ENCODE measurements around the gene LEKR1.
"Not testable (repeated sequence)": the region's sequence is repeated elsewhere in the genome, so short reads cannot be mapped to it uniquely, and the experiment has no call there.

LEKR1 gene

GRCh38 chr3:156964577-156964976 lies 138.4 kb downstream of the LEKR1 start:
- no peak overlapping the region for H3K27ac ChIP-seq
- TF ChIP-seq CTCF (IDR thresholded peaks at IDR 0.05) (no peak), ZFX (IDR thresholded peaks at IDR 0.05; ENCODE audit: borderline replicate concordance) (no peak)

- H3K27ac ChIP-seq, result not testable (repeated sequence)
These were observed 140.2 kb downstream of the LEKR1 start for GRCh38 chr3:156966349-156966748.

GRCh38 chr3:156973954-156974353 lies 147.8 kb downstream of the LEKR1 start:
- TF ChIP-seq ZFX (IDR thresholded peaks at IDR 0.05; ENCODE audit: borderline replicate concordance) (no peak), CTCF (IDR thresholded peaks at IDR 0.05) (no peak)
- H3K27ac ChIP-seq, result no peak overlapping the region

- no peak overlapping the region for H3K27ac ChIP-seq
- TF ChIP-seq CTCF (IDR thresholded peaks at IDR 0.05) (no peak), ZFX (IDR thresholded peaks at IDR 0.05; ENCODE audit: borderline replicate concordance) (no peak)
These were observed 148.8 kb downstream of the LEKR1 start for GRCh38 chr3:156974931-156975330.

- TF ChIP-seq ZFX (IDR thresholded peaks at IDR 0.05; ENCODE audit: borderline replicate concordance) (no peak), CTCF (IDR thresholded peaks at IDR 0.05) (no peak)
- H3K27ac ChIP-seq, result no peak overlapping the region
These were observed 149.6 kb downstream of the LEKR1 start for GRCh38 chr3:156975721-156976120.

- TF ChIP-seq CTCF (IDR thresholded peaks at IDR 0.05) (no peak), ZFX (IDR thresholded peaks at IDR 0.05; ENCODE audit: borderline replicate concordance) (no peak)
- no peak overlapping the region for H3K27ac ChIP-seq
These were observed 150.8 kb downstream of the LEKR1 start for GRCh38 chr3:156976933-156977332.

GRCh38 chr3:156978481-156978961 lies 152.4 kb downstream of the LEKR1 start:
- TF ChIP-seq ZFX (IDR thresholded peaks at IDR 0.05; ENCODE audit: borderline replicate concordance) (no peak), CTCF (IDR thresholded peaks at IDR 0.05) (no peak)
- H3K27ac ChIP-seq, result no peak overlapping the region

- TF ChIP-seq ZFX (IDR thresholded peaks at IDR 0.05; ENCODE audit: borderline replicate concordance) (no peak), CTCF (IDR thresholded peaks at IDR 0.05) (no peak)
- no peak overlapping the region for H3K27ac ChIP-seq
These were observed 154.9 kb downstream of the LEKR1 start for GRCh38 chr3:156981005-156981404.

Data from 22Rv1 (cell line).